NCI-H774 (cell line): ENCODE results near the gene UBE2G2.
"Not testable (repeated sequence)": the region's sequence is repeated elsewhere in the genome, so short reads cannot be mapped to it uniquely, and the experiment has no call there.

Source experiments
- DNase-seq: peaks from one replicate; lab custom pipeline; 2025; lab: John Stamatoyannopoulos, UW

Gene UBE2G2

GRCh38 chr21:44836349-44836665 lies 34.7 kb upstream of the UBE2G2 start:
- DNase-seq, result no peak

- DNase-seq, result no peak
Measured at GRCh38 chr21:44835647-44835973, 34.0 kb upstream of the UBE2G2 start.

GRCh38 chr21:44834951-44835646 lies 33.5 kb upstream of the UBE2G2 start:
- DNase-seq, result no peak

- no peak for DNase-seq
Measured at GRCh38 chr21:44834231-44834950, 32.8 kb upstream of the UBE2G2 start.

- no peak for DNase-seq
Measured at GRCh38 chr21:44833663-44834062, 32.0 kb upstream of the UBE2G2 start.

- not testable (repeated sequence) for DNase-seq
Measured at GRCh38 chr21:44832516-44833255, 31.1 kb upstream of the UBE2G2 start.

GRCh38 chr21:44831227-44831860 lies 29.7 kb upstream of the UBE2G2 start:
- DNase-seq, result no peak

- no peak for DNase-seq
Measured at GRCh38 chr21:44829507-44830092, 28.0 kb upstream of the UBE2G2 start.

- DNase-seq, result no peak
Measured at GRCh38 chr21:44828362-44829056, 26.9 kb upstream of the UBE2G2 start.

- no peak for DNase-seq
Measured at GRCh38 chr21:44823179-44823660, 21.6 kb upstream of the UBE2G2 start.

- DNase-seq, result no peak
Measured at GRCh38 chr21:44822484-44823178, 21.0 kb upstream of the UBE2G2 start.

- no peak for DNase-seq
Measured at GRCh38 chr21:44820851-44821250, 19.2 kb upstream of the UBE2G2 start.

GRCh38 chr21:44819283-44820243 lies 17.9 kb upstream of the UBE2G2 start:
- no peak for DNase-seq

- DNase-seq, result no peak
Measured at GRCh38 chr21:44818640-44819011, 17.0 kb upstream of the UBE2G2 start.

GRCh38 chr21:44817914-44818639 lies 16.5 kb upstream of the UBE2G2 start, which contains the start of gene SUMO3:
Gene SUMO3, minus strand, starts transcription at chr21:44818062. Its CDS starts 94 bp downstream, at chr21:44817968.
- peak; percentile 65 for DNase-seq

GRCh38 chr21:44817506-44817880 lies 15.9 kb upstream of the UBE2G2 start:
- peak; percentile 70 for DNase-seq

GRCh38 chr21:44816761-44817505 lies 15.3 kb upstream of the UBE2G2 start:
- DNase-seq, result no peak
